Measurements from ENCODE around the gene NDUFAB1. TPM values are rescaled to one million over a fixed set of nuclear protein-coding genes. Genes with fewer than 3 reads are reported as not detected.

NDUFAB1 gene
- total and polyA plus RNA-seq, 2 experiments from 2014 or later: 119 to 243 TPM

GRCh38 chr16:23535901-23536300, 60.2 kb downstream of the NDUFAB1 start:
- H3K4me1 ChIP-seq (ENCODE audit: insufficient read depth): peaks cover 3% of the 10 kb centered on the region

DNA sequence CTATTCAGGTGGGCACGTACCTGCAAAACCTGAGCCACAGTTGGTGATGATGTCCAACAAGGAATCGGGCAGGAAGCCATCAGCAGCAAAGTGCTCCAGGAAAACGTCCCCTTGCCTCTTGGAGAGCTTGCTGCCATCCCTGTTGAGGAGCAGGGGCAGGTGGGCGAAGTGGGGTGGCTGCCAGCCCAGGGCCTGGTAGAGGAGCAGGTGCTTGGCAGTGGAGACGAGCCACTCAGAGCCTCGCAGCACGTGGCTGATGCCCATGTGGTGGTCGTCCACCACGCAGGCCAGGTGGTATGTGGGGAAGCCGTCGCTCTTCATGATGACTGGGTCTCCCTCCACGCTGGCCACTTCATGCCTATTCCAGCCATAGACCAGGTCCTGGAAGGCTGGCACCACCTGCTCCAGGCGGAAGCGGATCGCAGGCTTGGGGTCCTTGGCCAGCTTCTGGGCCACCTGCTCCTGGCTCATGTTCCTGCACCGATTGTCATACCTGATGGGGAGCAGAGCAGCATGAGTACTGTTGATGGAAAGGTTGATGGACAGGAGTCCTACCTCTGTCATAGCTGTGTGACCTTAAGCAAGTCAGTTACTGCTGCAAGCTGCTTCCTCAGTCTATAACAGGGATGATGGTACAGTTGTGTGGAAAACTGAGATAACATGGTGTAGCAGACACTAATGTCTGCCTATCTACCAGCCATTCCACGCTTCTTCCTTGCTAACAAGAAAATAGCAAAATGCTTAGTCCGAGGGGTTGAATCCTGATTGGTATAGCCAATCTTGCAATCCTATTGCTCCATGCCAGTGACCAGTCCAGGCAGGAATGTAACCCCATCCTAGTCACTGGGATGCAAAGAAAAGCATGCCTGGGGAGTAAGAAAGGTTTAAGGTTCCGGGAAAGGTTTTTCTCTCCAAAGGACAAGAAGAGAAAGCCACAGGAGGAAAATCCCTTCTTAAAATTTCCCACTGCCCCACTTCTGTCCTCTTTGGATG, 61.0 kb downstream of the NDUFAB1 start:
- H3K4me3 ChIP-seq: no peak overlapping the region
- no peak for DNase-seq (ENCODE audit: low spot score)
- no peak for TF ChIP-seq EZH2 (IDR thresholded peaks at IDR 0.05; ENCODE audit: borderline replicate concordance)
- no peak for TF ChIP-seq CTCF (IDR thresholded peaks at IDR 0.05; ENCODE audit: poor library complexity)
- no peak for TF ChIP-seq EZH2phosphoT487 (IDR thresholded peaks at IDR 0.05; ENCODE audit: low read depth, severe bottlenecking, unreplicated experiment)
- H3K9me3 ChIP-seq (ENCODE audit: low read depth): no peaks in the 10 kb centered on the region
- H3K27me3 ChIP-seq: no peaks in the 10 kb centered on the region
- no peak overlapping the region for H2AFZ ChIP-seq
- no peaks in the 10 kb centered on the region for H4K20me1 ChIP-seq (ENCODE audit: insufficient read depth, poor library complexity, severe bottlenecking)
- H3K9me2 ChIP-seq (replicated peaks; ENCODE audit: insufficient read depth): no peaks in the 10 kb centered on the region
- peaks cover 3% of the 10 kb centered on the region for H3K4me1 ChIP-seq (ENCODE audit: insufficient read depth)
- WGBS (ENCODE audit: low lambda C conversion rate, missing lambda C conversion rate): 98% methylated on average over 19 of the region's 19 CpGs
- no peak overlapping the region for H3K27ac ChIP-seq
- no peaks in the 10 kb centered on the region for H3K36me3 ChIP-seq (replicated peaks; ENCODE audit: insufficient read depth, low read depth)
- H3K4me2 ChIP-seq: no peak overlapping the region
- no peaks in the 10 kb centered on the region for H3K79me2 ChIP-seq

More at GRCh38 chr16:23535901-23536300, 60.2 kb downstream of the NDUFAB1 start:
- Histone ChIP-seq H4K20me1 (ENCODE audit: insufficient read depth, poor library complexity, severe bottlenecking) (no peaks in the 10 kb centered on the region), H3K79me2 (no peaks in the 10 kb centered on the region), H3K27me3 (no peaks in the 10 kb centered on the region), H3K4me2 (no peak overlapping the region), H3K27ac (no peak overlapping the region), H3K9me3 (ENCODE audit: low read depth) (no peaks in the 10 kb centered on the region), H3K9me2 (replicated peaks; ENCODE audit: insufficient read depth) (no peaks in the 10 kb centered on the region), H3K36me3 (replicated peaks; ENCODE audit: insufficient read depth, low read depth) (no peaks in the 10 kb centered on the region), H3K4me3 (no peak overlapping the region), H2AFZ (no peak overlapping the region)
- no peak for DNase-seq (ENCODE audit: low spot score)
- 94% methylated on average over 2 of the region's 2 CpGs for whole genome bisulfite sequencing (ENCODE audit: low lambda C conversion rate, missing lambda C conversion rate)
- TF ChIP-seq CTCF (IDR thresholded peaks at IDR 0.05; ENCODE audit: poor library complexity) (no peak), EZH2phosphoT487 (IDR thresholded peaks at IDR 0.05; ENCODE audit: low read depth, severe bottlenecking, unreplicated experiment) (no peak), EZH2 (IDR thresholded peaks at IDR 0.05; ENCODE audit: borderline replicate concordance) (no peak)

GRCh38 chr16:23532448-23532847, 63.7 kb downstream of the NDUFAB1 start:
- Histone ChIP-seq H3K9me3 (ENCODE audit: low read depth) (no peaks in the 10 kb centered on the region), H3K9me2 (replicated peaks; ENCODE audit: insufficient read depth) (no peaks in the 10 kb centered on the region), H2AFZ (no peak overlapping the region), H3K4me1 (ENCODE audit: insufficient read depth) (no peaks in the 10 kb centered on the region), H3K4me3 (no peak overlapping the region), H3K27ac (no peak overlapping the region), H3K27me3 (no peaks in the 10 kb centered on the region), H3K79me2 (no peaks in the 10 kb centered on the region), H4K20me1 (ENCODE audit: insufficient read depth, poor library complexity, severe bottlenecking) (no peaks in the 10 kb centered on the region), H3K36me3 (replicated peaks; ENCODE audit: insufficient read depth, low read depth) (no peaks in the 10 kb centered on the region), H3K4me2 (no peak overlapping the region)
- no peak for DNase-seq (ENCODE audit: low spot score)
- TF ChIP-seq EZH2phosphoT487 (IDR thresholded peaks at IDR 0.05; ENCODE audit: low read depth, severe bottlenecking, unreplicated experiment) (no peak), CTCF (IDR thresholded peaks at IDR 0.05; ENCODE audit: poor library complexity) (no peak), EZH2 (IDR thresholded peaks at IDR 0.05; ENCODE audit: borderline replicate concordance) (no peak)
- 92% methylated on average over 1 of the region's 1 CpG for WGBS (ENCODE audit: low lambda C conversion rate, missing lambda C conversion rate)

Other genes with a start within 250 kb of the NDUFAB1 start
- 11.8 and 15.4 TPM in 2 replicates for gene COG7, start 143.1 kb downstream of the NDUFAB1 start, total RNA-seq
- gene COG7, start 143.1 kb downstream of the NDUFAB1 start, polyA plus RNA-seq: 13.5 and 14.7 TPM in 2 replicates
- gene GGA2, start 85.8 kb downstream of the NDUFAB1 start, total RNA-seq: 42.4 and 56.4 TPM in 2 replicates
- gene GGA2, start 85.8 kb downstream of the NDUFAB1 start, polyA plus RNA-seq: 73.1 and 76.6 TPM in 2 replicates
- 19.0 and 26.5 TPM in 2 replicates for gene EARS2, start 39.0 kb downstream of the NDUFAB1 start, total RNA-seq
- gene EARS2, start 39.0 kb downstream of the NDUFAB1 start, polyA plus RNA-seq: 23.1 and 25.2 TPM in 2 replicates
- 107 TPM in 2 replicates for gene UBFD1, start 38.6 kb downstream of the NDUFAB1 start, total RNA-seq
- gene UBFD1, start 38.6 kb downstream of the NDUFAB1 start, polyA plus RNA-seq: 44.5 and 48.6 TPM in 2 replicates
- 4.3 and 6.6 TPM in 2 replicates for gene PALB2, start 45.0 kb upstream of the NDUFAB1 start, total RNA-seq
- 2.6 and 4.5 TPM in 2 replicates for gene PALB2, start 45.0 kb upstream of the NDUFAB1 start, polyA plus RNA-seq
- gene DCTN5, start 45.1 kb upstream of the NDUFAB1 start, total RNA-seq: 24.0 and 31.7 TPM in 2 replicates
- 9.8 and 23.3 TPM in 2 replicates for gene DCTN5, start 45.1 kb upstream of the NDUFAB1 start, polyA plus RNA-seq
- gene PLK1, start 82.6 kb upstream of the NDUFAB1 start, total RNA-seq: 3.2 and 5.0 TPM in 2 replicates
- 13.6 and 17.8 TPM in 2 replicates for gene PLK1, start 82.6 kb upstream of the NDUFAB1 start, polyA plus RNA-seq
- 0.60 and 0.97 TPM in 2 replicates for gene ERN2, start 116.9 kb upstream of the NDUFAB1 start, total RNA-seq
- 0.22 and 0.46 TPM in 2 replicates for gene ERN2, start 116.9 kb upstream of the NDUFAB1 start, polyA plus RNA-seq
- gene CHP2, start 158.7 kb upstream of the NDUFAB1 start, total RNA-seq: 1.6 and 2.0 TPM in 2 replicates
- 1.4 and 3.3 TPM in 2 replicates for gene CHP2, start 158.7 kb upstream of the NDUFAB1 start, polyA plus RNA-seq
- 0.40 and 0.70 TPM in 2 replicates for gene PRKCB, start 239.7 kb upstream of the NDUFAB1 start, total RNA-seq
- gene PRKCB, start 239.7 kb upstream of the NDUFAB1 start, polyA plus RNA-seq: 0.74 and 0.92 TPM in 2 replicates

All from hepatocyte (in vitro differentiated cells).